GM12892 (cell line): Measurements from ENCODE around the gene INHBC.

ENCODE experiments used
- POLR2A ChIP-seq: IDR thresholded peaks from 2 replicates; pipeline ENCODE4 v1.6.1; 2011; ENCODE audit warnings: low read depth, low read length, control low read depth
- TAF1 ChIP-seq: IDR thresholded peaks from 2 replicates; pipeline ENCODE4 v1.6.1; 2011; ENCODE audit warnings: low read depth, mild to moderate bottlenecking, control low read depth, low read length, borderline replicate concordance

DNA sequence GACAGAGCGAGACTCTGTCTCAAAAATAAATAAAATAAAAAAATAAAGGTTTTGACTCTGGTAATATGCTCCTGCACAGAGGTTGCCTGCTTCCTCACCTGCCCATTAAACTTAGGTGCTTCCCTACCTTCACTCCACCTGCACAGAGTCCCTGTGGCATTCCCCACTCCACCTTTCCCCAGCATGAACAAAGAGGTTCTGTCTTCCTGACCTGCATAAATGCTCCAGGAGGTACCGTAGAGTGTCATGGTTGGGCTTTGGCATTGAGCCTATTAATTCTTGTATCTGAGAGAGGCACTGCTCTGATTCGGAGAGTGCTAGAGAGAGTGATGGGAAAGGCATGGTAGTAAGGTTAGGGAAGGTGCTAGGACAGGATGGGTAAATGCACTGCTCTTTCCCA lies 38.8 kb downstream of the INHBC start:
- TF ChIP-seq TAF1 (no peak), POLR2A (no peak)
